Skin of body (tissue), 2 donors: ENCODE results near the gene PFKFB2. TPM values are rescaled to one million over a fixed set of nuclear protein-coding genes. Genes with fewer than 3 reads are reported as not detected.
"Not testable (repeated sequence)": the region's sequence is repeated elsewhere in the genome, so short reads cannot be mapped to it uniquely, and the experiment has no call there.

Source experiments
- DNase-seq: peaks from one replicate; lab custom pipeline; 2025; lab: John Stamatoyannopoulos, UW
- total RNA-seq: library from RNA; depleted of rRNA; stranded (reverse); fragments of >200 nt; gene quantifications from one replicate; pipeline ENCODE4 v1.2.3, GENCODE V29; 2014

PFKFB2 gene
- total RNA-seq, 1 donor from 2014 or later, result 9.4 TPM

- no peak for DNase-seq
These were observed 13.5 kb upstream of the PFKFB2 start for GRCh38 chr1:207039380-207040180.

DNA sequence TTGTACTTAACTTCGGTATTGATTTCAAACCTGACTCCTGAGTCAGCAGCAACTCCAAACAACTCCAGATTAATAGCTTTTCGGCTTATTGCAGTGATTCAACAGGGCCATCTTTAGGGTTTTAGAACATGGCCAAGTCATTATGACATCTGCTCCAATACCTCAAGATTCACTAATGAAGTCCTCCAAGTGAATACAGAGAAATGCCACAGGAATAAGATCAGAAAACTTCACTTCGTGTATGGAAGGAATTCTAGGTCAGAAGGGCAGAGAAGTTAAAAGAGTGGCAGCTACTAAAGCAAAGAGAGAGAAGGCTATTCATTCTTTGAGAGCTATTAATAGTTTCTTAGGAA, 12.9 kb upstream of the PFKFB2 start:
- DNase-seq, result no peak

DNA sequence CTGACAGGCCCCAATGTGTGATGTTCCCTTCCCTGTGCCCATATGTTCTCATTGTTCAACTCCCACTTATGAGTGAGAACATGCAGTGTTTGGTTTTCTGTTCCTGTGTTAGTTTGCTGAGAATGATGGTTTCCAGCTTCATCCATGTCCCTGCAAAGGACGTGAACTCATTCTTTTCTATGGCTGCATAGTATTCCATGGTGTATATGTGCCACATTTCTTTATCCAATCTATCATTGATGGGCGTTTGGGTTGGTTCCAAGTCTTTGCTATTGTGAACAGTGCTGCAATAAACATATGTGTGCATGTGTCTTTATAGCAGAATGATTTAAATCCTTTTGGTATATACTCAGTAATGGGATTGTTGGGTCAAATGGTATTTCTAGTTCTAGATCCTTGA, 11.7 kb upstream of the PFKFB2 start:
- DNase-seq, result not testable (repeated sequence)

- DNase-seq, result no peak
These were observed 7.6 kb upstream of the PFKFB2 start for GRCh38 chr1:207045453-207045852.

DNA sequence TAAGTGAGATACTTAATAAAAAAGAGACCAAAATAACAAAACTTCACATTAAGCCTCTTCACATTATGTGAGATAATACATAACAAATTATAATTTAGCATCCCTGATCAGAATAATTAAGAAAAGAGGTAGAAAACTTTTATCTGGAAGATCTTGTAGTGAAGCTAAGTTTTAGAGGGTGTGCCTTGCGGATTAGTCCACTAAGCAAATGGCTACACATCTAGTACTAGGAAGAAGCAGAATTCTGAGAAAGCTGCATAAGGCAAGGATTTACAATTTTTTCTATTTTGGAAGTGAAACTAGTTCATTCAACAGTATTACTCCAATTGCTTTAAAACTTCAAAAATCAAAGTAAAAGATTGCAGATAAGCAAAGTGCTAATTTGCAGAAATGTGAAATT, 5.6 kb upstream of the PFKFB2 start:
- no peak for DNase-seq

- no peak for DNase-seq
These were observed 5.0 kb upstream of the PFKFB2 start for GRCh38 chr1:207048041-207048440.

GRCh38 chr1:207049054-207049453, 4.0 kb upstream of the PFKFB2 start:
- DNase-seq, result no peak

DNA sequence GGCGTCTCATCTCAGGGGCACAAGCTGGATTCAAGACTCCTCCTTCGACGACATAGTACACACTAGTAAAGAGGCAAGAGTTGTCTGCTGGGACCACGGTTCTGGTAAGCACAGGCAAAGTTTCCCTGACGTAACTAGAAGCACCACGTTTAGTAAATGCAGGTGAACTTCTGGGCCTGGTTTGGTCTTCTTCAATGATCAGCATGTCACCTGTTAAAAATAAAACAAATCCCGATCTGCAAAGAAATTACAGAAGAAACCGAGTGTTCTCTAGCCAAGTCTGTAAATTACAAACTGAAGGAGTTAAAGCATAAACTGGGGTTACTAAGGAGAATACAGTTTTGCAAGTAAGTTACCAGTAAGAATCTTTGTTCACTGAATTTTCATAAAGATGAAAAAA, 3.6 kb upstream of the PFKFB2 start:
- DNase-seq, result no peak

DNA sequence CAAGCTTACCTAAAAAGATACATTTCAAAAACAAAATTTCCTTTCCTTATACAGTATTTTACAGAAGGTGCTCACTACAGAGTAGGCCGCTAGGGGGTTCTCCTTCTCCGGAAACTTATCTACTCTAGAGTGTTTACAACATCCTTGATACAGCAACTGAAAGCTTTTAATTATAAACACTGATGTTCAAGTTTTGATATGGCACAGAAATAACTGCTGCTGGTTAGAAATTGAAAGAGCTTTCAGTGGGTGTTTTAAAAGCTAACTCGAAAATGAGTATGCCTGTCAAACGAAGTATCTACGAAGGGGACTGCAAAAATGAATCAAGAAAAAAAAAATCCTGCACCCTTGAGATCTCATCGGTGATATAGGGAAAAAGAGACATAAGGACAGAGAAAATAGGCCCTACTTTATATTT, 3.1 kb upstream of the PFKFB2 start:
- peak; percentile 28 for DNase-seq

DNA sequence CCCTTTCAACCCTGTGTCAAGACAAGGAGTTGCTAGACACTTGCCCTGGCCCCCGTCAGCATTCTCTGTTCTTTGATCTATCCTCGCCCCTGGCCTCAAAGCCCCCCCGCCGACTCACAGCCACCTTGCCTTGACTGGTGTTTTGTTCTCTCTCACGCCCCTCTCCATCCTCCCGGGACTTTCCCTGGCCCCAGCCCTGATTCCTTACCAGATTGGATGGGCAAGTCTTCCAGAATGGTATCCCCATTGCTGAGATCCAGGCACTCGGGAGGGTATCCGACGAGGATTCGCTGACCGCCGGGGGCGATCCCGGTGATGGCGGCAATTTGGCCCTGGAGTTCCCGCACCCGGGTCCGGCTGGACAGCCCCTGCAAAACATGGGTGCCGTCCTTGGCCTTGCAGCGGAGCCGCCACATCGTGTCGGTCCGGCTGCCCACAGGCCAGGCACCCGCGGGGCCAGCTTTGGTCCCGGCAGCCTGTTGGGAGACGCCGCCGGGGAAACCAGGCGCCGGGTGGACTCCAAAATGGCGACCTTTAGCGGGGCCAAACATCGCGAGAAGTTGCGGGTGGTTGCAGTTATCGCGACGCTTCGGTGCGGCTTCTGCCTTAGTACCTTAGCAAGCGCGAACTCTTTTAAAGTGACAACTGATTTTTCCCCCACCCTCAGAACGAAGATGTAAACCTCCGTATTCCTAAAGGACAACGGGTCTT, 2.4 kb upstream of the PFKFB2 start:
- DNase-seq, result peak; percentile 86

- DNase-seq, result no peak
These were observed 1.7 kb upstream of the PFKFB2 start, which contains the start of gene YOD1 for GRCh38 chr1:207051191-207051943. YOD1 (minus strand) TSS chr1:207051208; CDS start chr1:207051030, 178 bp downstream.

DNA sequence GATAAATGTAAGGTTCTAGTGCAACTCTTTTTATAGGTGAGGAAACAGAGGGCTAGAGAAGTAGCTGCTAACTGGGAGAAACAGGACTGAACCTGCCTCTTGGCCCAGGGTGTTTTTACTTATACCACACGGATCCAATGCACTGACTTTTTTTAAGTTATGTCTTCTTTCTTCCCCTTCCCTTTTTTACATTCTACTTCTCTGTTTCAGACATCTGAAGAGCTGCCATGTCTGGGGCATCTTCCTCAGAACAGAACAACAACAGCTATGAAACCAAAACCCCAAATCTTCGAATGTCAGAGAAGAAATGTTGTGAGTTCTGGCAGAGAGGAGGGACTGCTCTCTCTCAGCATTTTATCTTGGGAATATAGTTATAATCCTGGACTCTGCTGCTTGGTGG, 1.4 kb downstream of the PFKFB2 start:
- no peak for DNase-seq

DNA sequence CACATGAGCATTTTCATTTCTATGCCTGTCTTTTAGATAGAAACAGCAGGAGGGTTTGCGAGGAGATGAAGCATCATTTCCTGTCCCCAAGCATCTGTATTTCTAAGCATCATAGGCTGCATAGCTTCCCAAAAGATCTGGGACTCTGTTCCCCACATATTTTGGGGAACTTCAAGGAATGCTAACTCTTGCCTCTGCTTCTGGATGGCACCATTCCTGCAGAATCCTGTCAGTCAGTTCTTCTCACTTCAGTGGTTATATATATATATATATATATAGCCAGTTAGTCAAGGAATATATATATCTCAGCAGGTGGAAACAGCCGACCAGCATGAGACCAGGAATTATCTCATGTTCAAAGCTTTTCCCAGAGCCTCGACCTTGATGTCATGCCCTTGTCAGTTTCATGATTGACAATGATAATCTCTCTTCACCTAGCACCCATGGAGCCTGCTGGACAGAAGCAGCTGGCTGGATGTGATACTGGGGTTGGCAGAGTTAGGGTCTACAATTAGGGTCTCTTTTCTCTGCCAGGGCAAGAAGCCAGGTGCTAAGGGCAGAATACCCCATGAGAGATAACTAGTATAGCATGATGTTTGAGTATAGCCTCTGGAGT, 2.4 kb downstream of the PFKFB2 start:
- DNase-seq, result no peak

DNA sequence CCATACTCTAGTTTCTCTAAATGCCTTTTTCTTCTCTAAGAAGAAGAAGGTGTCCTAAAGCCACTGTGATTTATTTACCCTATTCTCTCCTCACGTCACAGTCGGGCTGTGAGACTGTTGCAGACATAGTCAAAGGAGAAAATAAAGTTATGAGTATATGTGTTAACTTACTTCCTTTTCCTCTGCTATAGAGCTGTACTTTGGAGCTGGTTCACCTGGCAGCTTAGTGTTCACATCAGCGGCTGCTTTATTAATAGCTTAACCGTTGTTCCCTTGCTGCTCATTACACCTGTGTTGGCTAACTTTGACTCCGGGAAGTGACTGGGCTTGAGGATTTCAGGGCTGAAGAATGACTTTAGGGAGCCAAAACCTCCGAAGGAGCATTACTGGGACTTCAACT, 3.6 kb downstream of the PFKFB2 start:
- DNase-seq, result no peak

GRCh38 chr1:207058252-207058651, 5.2 kb downstream of the PFKFB2 start:
- no peak for DNase-seq

DNA sequence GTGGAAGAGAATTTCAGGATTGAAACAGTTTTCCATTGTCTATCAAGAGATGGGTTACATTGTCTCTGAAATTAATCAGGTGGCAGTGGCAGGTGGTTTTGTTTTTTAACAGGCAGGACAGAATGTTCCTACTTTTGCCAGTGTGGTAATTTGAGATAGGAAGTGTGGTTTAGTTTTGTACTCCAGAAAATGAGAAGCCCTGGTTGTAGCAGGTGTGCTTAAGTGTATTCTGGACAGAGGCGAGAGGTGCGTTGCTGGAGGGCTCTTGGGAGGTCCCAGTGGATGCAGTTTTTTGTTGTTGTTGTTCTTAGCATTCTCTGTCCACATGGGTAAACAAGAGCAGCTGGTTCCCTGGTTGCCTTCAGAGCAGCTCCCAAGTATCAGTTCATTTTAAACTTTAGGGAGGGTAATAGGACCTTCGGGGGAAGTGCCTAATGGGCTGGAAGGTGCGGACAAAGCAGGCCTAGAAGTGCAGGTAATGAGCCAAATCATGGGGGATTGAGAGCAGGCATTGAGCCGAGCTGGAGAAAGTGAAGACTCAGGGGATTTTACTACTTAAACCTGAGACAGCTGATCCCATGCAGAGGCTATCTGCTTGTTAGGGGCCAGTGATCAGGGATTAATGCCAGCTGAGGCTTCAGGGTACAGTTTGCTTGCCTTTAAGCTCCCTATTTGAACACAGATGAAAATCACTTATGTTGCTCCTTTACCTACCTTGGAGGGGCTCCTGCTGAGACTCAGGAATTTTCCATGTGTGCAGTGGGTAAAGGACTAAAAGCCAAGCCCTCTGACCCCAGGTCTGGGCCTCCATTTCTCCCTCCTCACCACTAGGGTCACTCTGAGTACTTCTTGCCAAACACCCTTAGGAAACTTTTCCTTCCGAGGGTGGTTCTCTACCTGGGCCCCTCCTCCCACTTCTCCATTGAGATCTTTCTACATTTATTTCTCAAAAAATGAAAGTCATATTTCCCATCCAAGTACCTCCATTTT, 6.1 kb downstream of the PFKFB2 start:
- DNase-seq, result no peak

GRCh38 chr1:207059881-207060280, 6.8 kb downstream of the PFKFB2 start:
- no peak for DNase-seq

- DNase-seq, result no peak
These were observed 7.5 kb downstream of the PFKFB2 start for GRCh38 chr1:207060596-207060995.

- no peak for DNase-seq
These were observed 9.0 kb downstream of the PFKFB2 start for GRCh38 chr1:207062058-207062457.

DNA sequence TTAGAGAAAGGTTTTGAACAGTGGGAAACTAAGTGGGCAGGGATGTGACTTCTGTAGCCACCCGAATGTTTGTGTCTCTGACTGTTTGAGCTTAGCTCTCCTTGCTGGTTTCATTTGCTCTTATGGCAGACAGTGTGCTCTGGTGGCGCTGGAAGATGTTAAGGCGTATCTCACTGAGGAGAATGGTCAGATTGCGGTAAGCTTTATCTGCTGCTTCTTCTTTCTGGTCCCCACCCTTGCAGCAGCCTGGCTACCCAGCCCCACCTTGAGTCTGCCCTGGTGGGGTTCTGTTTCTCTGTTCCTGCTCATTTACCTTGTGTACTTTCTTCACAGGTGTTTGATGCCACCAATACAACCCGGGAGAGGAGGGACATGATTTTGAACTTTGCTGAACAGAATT, 9.9 kb downstream of the PFKFB2 start:
- DNase-seq, result no peak

- DNase-seq, result no peak
These were observed 11.5 kb downstream of the PFKFB2 start for GRCh38 chr1:207064561-207064960.
